CD4-positive, alpha-beta T cell treated with Interleukin-6 for 4 hours (primary cell): ENCODE results near the gene NDUFB2.
"Not testable (repeated sequence)": the region's sequence is repeated elsewhere in the genome, so short reads cannot be mapped to it uniquely, and the experiment has no call there.

Source experiments
- DNase-seq: peaks from one replicate; pipeline ENCODE4 v3.0.0-alpha.2; 2020; ENCODE audit warnings: mixed read lengths

Gene NDUFB2

DNA sequence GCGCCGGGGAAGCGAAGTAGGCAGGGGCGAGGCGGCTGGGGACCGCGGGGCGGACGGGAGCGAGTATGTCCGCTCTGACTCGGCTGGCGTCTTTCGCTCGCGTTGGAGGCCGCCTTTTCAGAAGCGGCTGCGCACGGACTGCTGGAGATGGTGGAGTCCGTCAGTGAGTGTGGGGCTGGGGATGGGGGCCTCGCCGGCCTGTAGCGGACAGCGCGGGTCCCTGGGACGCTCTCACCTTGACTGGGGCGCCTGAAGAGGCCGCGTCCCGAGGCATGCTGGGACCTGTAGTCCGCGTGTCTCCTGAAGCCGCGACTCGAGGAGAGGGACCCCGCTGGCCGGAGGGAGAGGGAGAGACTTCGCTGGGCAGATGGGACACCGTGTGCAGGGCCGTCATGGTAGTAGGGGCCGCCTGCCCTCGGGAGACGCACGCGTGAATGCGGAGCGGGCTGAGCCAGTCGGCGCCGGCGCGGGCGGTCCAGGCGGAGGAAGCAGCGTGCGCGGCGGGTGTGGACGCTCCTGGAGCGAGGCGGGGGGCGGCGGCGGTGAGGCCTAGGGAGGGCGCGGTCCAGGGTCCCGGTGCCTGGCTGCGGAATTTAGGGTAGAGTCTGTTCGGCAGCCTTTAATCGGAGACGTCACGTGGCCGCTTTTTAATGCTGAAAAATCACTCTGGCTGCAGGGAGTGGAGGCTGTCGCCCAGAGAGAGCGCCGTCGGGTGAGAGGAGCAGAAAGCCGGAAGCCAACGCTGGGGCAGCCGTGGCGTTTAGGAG is at the start of gene NDUFB2:
Gene NDUFB2 (plus strand): TSS at position 29 of the 767 bp plus-strand sequence. CDS start 37 bp downstream, at position 66.
- peak; percentile 78 for DNase-seq

GRCh38 chr7:140646931-140647647 is 49.4 kb upstream of the NDUFB2 start:
- peak; percentile 46 for DNase-seq

DNA sequence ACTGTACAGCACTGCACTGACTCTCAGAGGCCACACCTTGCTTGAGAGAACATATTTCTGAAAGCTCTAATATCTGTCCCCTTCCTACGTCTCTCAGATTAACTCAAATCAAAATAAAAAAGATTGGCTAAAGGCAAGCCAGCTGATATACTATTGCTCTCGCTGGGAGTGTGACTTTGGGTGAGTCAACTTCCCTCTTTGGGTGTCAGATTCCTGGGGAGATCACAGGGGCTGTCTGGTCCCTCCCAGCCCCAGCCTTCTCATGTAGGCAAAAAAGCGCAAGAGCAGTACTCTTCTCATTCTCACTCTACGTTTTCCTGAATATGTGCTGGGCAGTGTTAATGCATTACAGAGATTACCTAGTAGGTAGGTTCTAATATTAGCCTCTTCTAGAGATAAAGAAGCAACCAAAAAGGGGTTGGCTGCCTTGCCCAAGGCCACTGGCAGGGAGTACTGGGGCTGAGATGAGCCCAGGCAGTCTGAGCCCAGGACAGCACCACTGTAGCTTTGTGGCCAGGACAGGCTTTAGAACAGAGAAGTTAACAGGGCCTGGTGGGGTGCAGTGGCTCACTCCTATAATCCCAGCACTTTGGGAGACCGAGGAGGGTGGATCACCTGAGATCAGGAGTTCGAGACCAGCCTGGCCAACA is 46.8 kb upstream of the NDUFB2 start:
- no peak for DNase-seq

- DNase-seq, result no peak
Measured at GRCh38 chr7:140650367-140650766, 46.1 kb upstream of the NDUFB2 start.

DNA sequence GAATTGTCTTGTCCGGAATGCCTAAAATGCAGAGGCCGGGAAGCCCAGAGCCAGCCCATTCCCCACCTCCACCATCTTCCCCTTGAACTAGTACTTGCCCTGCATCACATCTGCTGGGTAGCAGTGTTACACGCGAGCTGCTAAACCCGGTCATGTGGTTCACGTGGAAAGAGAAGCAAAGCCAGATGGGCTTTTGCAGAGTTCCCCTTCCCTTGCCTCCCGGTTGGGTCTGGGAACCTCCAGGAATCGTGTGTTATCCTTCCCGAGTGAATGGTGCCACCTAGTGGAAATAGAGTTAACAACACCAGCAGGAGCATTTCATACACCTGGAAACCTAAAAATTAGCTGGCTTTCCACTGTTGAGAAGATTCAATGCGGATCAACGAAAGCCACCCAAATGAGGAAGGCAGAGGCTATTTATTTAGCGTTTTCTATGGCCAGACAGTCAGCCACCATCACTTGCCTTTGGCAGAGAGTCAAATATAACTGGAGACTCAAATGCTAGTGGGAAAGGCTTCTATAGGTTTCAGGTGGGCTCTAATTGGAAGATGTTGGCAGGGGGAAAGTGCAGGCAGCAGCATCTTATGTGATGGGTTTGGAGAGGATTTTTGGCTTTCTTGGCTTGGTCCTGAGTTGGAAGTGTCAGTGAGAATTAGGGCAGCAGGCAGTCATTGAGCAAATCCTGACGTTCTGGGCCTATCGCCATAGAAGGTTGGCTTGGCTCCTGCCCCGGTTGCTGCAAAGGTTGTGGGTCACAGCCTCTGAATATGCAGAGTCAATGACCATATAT is 43.0 kb upstream of the NDUFB2 start:
- DNase-seq, result peak; percentile 39

DNA sequence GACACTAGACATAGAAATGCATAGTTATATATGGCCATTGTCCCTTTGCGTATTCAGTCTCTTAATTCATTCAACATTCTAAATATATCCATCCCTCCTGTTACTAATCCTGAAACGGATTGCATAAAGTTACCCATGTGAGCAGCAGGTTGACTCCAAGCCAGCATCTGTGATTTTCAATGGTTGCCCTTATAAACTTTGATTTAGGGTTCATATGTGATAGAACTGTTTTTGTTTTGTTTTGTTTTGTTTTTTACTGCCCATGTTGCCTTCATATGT is 42.5 kb upstream of the NDUFB2 start:
- no peak for DNase-seq

GRCh38 chr7:140654661-140655060 is 41.8 kb upstream of the NDUFB2 start:
- DNase-seq, result no peak

GRCh38 chr7:140655511-140656408 is 40.7 kb upstream of the NDUFB2 start:
- no peak for DNase-seq

DNA sequence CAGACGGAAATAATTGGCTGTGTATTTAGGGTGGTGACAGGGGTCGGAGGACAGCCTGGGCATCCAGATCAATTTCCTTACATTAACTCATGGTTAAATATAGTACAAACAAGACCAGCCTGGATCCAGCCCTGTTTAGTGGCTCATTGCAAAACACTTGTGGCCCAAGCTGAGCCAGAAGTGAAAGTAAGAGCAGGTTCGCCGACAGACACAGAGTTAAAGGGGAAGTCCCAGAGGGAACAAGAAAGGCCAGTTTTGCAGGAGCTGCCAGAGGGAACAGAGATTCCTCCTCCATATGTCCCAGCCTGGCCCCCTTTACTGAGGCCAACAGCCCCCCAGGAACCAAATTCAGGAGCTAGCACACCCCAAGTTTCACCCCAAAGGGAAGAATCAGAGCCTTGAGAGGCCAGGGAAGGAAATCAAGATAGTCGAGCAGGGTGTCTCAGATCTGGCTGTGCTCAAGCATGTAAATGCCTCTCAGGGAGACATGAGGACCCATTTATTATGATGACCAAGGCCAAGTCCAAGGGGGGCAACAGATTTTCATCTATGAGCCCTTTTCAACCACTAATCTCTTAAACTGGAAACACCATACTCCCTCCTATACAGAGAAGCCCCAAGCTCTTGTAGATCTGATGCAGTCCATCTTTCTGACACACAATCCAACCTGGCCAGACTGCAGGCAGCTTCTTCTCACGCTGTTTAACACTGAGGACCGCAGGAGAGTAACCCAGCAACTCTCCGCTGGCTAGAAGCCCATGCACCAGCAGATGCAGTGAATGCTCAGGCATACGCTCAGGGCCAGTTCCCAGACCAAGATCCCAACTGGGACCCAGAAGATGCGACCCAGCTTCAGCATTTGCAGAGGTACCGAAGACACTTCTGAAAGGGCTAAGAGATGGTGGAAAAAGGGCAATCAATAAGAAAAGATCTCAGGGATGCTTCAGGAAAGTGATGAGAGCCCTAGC is 39.7 kb upstream of the NDUFB2 start:
- peak; percentile 40 for DNase-seq

DNA sequence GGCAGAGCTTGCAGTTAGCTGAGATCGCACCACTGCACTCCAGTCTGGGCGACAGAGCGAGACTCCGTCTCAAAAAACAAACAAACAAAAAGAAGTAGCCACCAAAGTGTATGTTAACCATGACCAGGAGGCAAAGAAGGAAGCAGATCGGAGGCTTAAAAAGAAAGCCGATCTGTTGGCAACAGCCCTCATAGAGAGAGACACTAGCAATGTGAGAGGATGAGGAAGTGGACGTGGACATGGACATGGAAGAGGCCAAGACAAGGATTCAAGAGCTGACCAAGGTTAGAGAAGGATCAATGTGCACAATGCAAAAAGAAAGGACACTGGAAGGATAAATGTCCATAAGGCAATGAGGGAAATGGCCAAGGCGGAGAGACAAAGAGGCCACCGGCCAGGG is 38.6 kb upstream of the NDUFB2 start:
- no peak for DNase-seq

- no peak for DNase-seq
Measured at GRCh38 chr7:140659856-140660255, 36.7 kb upstream of the NDUFB2 start.

DNA sequence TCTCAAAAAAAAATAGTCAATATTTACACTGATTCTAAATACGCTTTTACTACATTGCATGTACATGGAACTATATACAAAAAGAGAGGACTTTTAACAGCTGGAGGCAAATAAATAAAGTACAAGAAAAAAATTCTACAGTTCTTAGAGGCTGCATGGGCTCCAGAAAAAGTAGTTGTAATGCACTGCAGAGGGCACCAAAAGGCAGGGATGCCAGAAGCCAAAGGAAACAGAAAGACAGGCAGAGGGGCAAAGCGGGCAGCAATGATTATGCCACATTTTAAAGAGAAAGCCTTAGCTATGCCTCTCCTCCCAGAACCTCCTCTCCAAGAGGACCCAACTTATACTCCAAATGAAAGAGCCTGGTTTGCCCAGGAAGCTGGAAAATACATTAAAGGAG is 35.4 kb upstream of the NDUFB2 start:
- DNase-seq, result no peak

DNA sequence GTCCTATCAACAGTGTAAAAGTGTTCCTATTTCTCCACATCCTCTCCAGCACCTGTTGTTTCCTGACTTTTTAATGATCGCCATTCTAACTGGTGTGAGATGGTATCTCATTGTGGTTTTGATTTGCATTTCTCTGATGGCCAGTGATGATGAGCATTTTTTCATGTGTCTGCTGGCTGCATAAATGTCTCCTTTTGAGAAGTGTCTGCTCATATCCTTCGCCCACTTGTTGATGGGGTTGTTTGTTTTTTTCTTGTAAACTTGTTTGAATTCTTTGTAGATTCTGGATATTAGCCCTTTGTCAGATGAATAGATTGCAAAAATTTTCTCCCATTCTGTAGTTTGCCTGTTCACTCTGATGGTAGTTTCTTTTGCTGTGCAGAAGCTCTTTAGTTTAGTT is 33.6 kb upstream of the NDUFB2 start:
- not testable (repeated sequence) for DNase-seq

DNA sequence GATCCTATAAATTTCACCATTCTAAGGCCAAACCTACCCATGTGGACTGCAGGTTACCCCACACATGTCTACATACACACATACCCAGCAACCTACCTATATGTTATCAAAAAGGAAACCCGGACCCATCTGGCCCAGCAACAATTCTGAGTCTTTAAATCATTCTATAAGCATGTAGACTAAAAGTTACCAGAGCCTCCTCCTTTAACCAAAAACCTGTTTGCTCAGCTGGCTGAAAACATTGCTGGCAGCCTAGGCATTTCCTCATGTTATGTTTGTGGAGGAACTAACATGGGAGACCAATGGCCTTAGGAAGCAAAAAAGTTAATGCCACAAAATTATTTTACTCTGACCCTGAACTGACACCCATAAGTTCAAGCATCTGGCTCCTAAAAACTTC is 29.0 kb upstream of the NDUFB2 start:
- no peak for DNase-seq

GRCh38 chr7:140668641-140669040 is 27.9 kb upstream of the NDUFB2 start:
- no peak for DNase-seq

- DNase-seq, result no peak
Measured at GRCh38 chr7:140669352-140669751, 27.2 kb upstream of the NDUFB2 start.

GRCh38 chr7:140669862-140670261 is 26.6 kb upstream of the NDUFB2 start:
- DNase-seq, result not testable (repeated sequence)

- DNase-seq, result no peak
Measured at GRCh38 chr7:140670343-140670935, 26.1 kb upstream of the NDUFB2 start.

DNA sequence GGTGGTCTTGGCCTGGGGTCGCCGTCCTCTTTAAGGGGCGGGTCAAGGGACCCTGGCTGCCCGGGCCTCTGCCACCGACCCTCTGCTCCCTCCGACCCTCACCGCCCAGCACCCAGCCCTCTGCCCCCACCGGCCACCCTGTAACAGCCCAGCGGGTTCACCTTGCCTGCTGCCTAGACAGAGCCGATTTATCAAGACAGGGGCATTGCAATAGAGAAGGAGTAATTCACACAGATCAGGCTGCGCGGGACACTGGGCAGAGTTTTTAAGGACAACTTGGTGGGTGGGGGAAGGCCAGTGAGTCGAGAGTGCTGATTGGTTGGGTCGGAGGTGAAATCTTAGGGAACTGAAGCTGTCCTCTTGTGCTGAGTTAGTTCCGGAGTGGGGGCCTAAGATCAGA is 24.5 kb upstream of the NDUFB2 start:
- DNase-seq, result no peak

GRCh38 chr7:140672382-140673062 is 24.0 kb upstream of the NDUFB2 start, which contains the start of gene ADCK2:
TSS of gene ADCK2 (plus strand) at chr7:140672945. CDS start at chr7:140673331, 386 bp downstream.
- peak; percentile 76 for DNase-seq
